Thyroid gland (tissue), 4 donors: ENCODE measurements around the gene GRK2. TPM values are rescaled to one million over a fixed set of nuclear protein-coding genes. Genes with fewer than 3 reads are reported as not detected.

Experiments
- DNase-seq, 2 donors: peaks; one replicate each; pipeline ENCODE4 v3.0.0-alpha.2; 2019
- H3K27ac ChIP-seq, 3 donors: fragments of 200-600 bp; sonication (generic); 1 replicate in 2 of 3; 2 replicates in 1 of 3; pipeline ENCODE4 v1.5.1; 2016 to 2019; ENCODE audit warnings: mild to moderate bottlenecking in 1 of 3, moderate library complexity in 1 of 3
- H3K27me3 ChIP-seq: fragments of 200-600 bp; sonication (generic); one replicate; pipeline ENCODE4 v1.5.1; 2019
- H3K36me3 ChIP-seq, 2 donors: fragments of 200-600 bp; sonication (generic); one replicate each; pipeline ENCODE4 v1.5.1; 2016 to 2019
- H3K4me1 ChIP-seq, 2 donors: fragments of 200-600 bp; sonication (generic); one replicate each; pipeline ENCODE4 v1.5.1; 2017 to 2019
- H3K4me3 ChIP-seq, 3 donors: fragments of 200-600 bp; sonication (generic); replicated peaks in 1 of 3; 1 replicate in 2 of 3; 2 replicates in 1 of 3; pipeline ENCODE4 v1.5.1; 2016; ENCODE audit warnings: mild to moderate bottlenecking in 1 of 3
- H3K9me3 ChIP-seq: fragments of 200-600 bp; sonication (generic); one replicate; pipeline ENCODE4 v1.5.1; 2017
- POLR2A ChIP-seq, 2 donors: fragments of 450-650 bp; IDR thresholded peaks; one replicate each; pipeline ENCODE4 v1.6.1; 2017; ENCODE audit warnings: antibody characterized with exemption in 2 of 2, mild to moderate bottlenecking in 2 of 2, moderate library complexity in 1 of 2
- WGBS, 2 donors: methylation state at CpG; one replicate each; pipeline ENCODE4 v1.1.5; 2017; 5-methylcytosine and 5-hydroxymethylcytosine counted together
- intact Hi-C: fragments of 100-400 bp; cut with DNase I; formaldehyde crosslinking; loops from one replicate; pipeline ENCODE4 v1.15.1; 2023
- total RNA-seq, 4 donors: library from RNA; depleted of rRNA; stranded (reverse); fragments of >200 nt; gene quantifications; one replicate each; pipeline ENCODE4 v1.2.3, GENCODE V29; 2016
- TF ChIP-seq, protein P1 (sequence below), 6 experiments: fragments of 200-600 bp in 3 of 6; fragments of 450-650 bp in 3 of 6; sonication (generic) in 3 of 6; IDR thresholded peaks; one replicate each; pipeline ENCODE4 v1.5.1; 2016 to 2019; ENCODE audit warnings: antibody characterized with exemption in 6 of 6, mild to moderate bottlenecking in 2 of 6, inconsistent platforms in 1 of 6, moderate library complexity in 1 of 6

Gene GRK2
- total RNA-seq, 4 donors from 2014 or later: 32.8 to 55.8 (median 40.6) TPM

GRCh38 chr11:67264877-67265632, 1.2 kb upstream of the GRK2 start:
- Histone ChIP-seq H3K9me3 (no peaks in the 10 kb centered on the region), H3K27ac (peak overlapping the region in 1 of 3 donors; percentile 85), H3K4me1 (peaks cover 27 to 56% of the 10 kb centered on the region in 2 donors), H3K27me3 (no peaks in the 10 kb centered on the region), H3K4me3 (no peak overlapping the region), H3K36me3 (peaks cover 0 to 4% of the 10 kb centered on the region in 2 donors)
- WGBS, 2 donors: 91 to 97% methylated on average over 7 of the region's 7 CpGs
- intact Hi-C loops: no loop called here
- DNase-seq: no peak
- TF ChIP-seq, protein P1, sequence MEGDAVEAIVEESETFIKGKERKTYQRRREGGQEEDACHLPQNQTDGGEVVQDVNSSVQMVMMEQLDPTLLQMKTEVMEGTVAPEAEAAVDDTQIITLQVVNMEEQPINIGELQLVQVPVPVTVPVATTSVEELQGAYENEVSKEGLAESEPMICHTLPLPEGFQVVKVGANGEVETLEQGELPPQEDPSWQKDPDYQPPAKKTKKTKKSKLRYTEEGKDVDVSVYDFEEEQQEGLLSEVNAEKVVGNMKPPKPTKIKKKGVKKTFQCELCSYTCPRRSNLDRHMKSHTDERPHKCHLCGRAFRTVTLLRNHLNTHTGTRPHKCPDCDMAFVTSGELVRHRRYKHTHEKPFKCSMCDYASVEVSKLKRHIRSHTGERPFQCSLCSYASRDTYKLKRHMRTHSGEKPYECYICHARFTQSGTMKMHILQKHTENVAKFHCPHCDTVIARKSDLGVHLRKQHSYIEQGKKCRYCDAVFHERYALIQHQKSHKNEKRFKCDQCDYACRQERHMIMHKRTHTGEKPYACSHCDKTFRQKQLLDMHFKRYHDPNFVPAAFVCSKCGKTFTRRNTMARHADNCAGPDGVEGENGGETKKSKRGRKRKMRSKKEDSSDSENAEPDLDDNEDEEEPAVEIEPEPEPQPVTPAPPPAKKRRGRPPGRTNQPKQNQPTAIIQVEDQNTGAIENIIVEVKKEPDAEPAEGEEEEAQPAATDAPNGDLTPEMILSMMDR (IDR thresholded peaks at IDR 0.05): no peak
- TF ChIP-seq POLR2A (IDR thresholded peaks at IDR 0.05): no peak

DNA sequence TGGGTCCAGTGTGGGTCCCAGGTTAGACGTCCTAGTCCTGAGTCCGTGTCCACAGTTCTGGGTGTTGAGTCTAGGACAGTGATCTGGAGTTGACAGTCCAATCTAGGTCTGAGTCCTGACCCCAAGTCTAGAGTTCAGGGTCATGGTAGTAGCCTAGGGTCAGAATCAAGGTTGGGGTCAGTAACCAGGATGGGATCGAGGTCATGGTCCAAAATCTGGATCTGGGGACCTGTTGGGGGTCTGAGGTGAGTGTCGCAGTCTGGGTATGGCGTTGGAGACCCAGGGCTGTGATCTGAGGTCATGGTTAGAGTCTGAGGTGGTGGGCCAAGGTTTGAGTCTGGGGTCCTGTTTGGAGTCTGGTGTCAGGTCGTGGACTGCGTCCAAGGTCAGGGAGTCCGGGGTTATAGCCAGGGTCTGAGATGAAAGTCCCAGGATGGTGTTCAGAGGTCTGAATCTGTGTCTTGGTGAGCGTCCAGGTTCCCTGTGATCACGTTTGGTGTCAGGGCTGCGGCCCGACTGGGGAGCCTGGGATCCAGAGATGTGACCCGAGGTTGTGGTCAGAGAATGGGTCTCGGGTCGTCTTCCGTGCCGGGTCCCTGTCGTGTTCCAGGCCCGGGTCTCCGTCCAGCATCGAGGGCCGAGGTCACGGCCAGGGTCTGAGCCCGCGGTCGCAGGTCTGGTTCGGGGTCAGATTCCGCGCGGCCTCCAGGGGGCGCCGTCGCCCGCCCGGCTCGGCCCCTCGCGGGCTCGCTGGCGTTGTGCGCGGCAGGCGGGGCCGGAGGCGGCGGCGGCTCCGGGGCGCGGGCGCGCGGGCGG, 432 bp upstream of the GRK2 start:
- WGBS, 2 donors: 19 to 70% methylated on average over 8 to 31 of the region's 54 CpGs

GRCh38 chr11:67267188-67268080, 1.2 kb downstream of the GRK2 start:
- WGBS, 2 donors: 10 to 26% methylated on average over 21 to 28 of the region's 30 CpGs
- H3K4me1 ChIP-seq: peaks cover 23 to 63% of the 10 kb centered on the region in 2 donors

More for the DNA sequence above, 432 bp upstream of the GRK2 start:
- no peak overlapping the region for H3K4me3 ChIP-seq
- TF ChIP-seq POLR2A (IDR thresholded peaks at IDR 0.05): peak in 1 of 2 donors; percentile 3
- TF ChIP-seq, protein P1 (IDR thresholded peaks at IDR 0.05): peak; percentile 26 to 90 (median 56)
- H3K27me3 ChIP-seq: no peaks in the 10 kb centered on the region
- peaks cover 29 to 64% of the 10 kb centered on the region in 2 donors for H3K4me1 ChIP-seq
- peak overlapping the region; percentile 12 to 85 (median 73) for H3K27ac ChIP-seq
- intact Hi-C loops: loop anchor here (2.0 kb wide), 1 partner anchor 53 kb away; no protein-coding TSS in a partner anchor
- DNase-seq: peak; percentile 70 to 74
- H3K9me3 ChIP-seq: no peaks in the 10 kb centered on the region
- peaks cover 0 to 4% of the 10 kb centered on the region in 2 donors for H3K36me3 ChIP-seq

More at GRCh38 chr11:67267188-67268080, 1.2 kb downstream of the GRK2 start:
- H3K27ac ChIP-seq: peak overlapping the region; percentile 72 to 78 (median 77)
- peak in 1 of 2 donors; percentile 44 for DNase-seq
- no peak for TF ChIP-seq POLR2A (IDR thresholded peaks at IDR 0.05)
- TF ChIP-seq, protein P1 (IDR thresholded peaks at IDR 0.05): no peak
- H3K27me3 ChIP-seq: no peaks in the 10 kb centered on the region
- peak overlapping the region; percentile 62 to 98 (median 86) for H3K4me3 ChIP-seq
- intact Hi-C loops: loop anchor here (2.0 kb wide), 1 partner anchor 51 kb away; no protein-coding TSS in a partner anchor
- no peaks in the 10 kb centered on the region for H3K9me3 ChIP-seq
- peaks cover 0 to 4% of the 10 kb centered on the region in 2 donors for H3K36me3 ChIP-seq
